HEK293T (cell line): ENCODE data around the gene POM121L2.

Experiments used
- ARNT ChIP-seq: fragments of 450-650 bp; IDR thresholded peaks from 2 replicates; pipeline ENCODE4 v1.6.1; 2017; ENCODE audit warnings: mild to moderate bottlenecking
- BHLHE40 ChIP-seq: fragments of 450-650 bp; IDR thresholded peaks from 2 replicates; pipeline ENCODE4 v1.6.1; 2016; ENCODE audit warnings: mild to moderate bottlenecking, moderate library complexity, borderline replicate concordance
- CTBP1 ChIP-seq: fragments of 450-650 bp; IDR thresholded peaks from 2 replicates; pipeline ENCODE4 v1.6.1; 2016; ENCODE audit warnings: borderline replicate concordance
- ELF4 ChIP-seq: fragments of 450-650 bp; IDR thresholded peaks from 2 replicates; pipeline ENCODE4 v1.6.1; 2017; ENCODE audit warnings: antibody characterized with exemption
- FOXA1 ChIP-seq: fragments of 450-650 bp; IDR thresholded peaks from 2 replicates; pipeline ENCODE4 v1.6.1; 2016; ENCODE audit warnings: mild to moderate bottlenecking
- FOXK2 ChIP-seq: fragments of 450-650 bp; IDR thresholded peaks from 2 replicates; pipeline ENCODE4 v1.6.1; 2016; ENCODE audit warnings: mild to moderate bottlenecking
- FOXM1 ChIP-seq: fragments of 450-650 bp; IDR thresholded peaks from 2 replicates; pipeline ENCODE4 v1.6.1; 2017; ENCODE audit warnings: mild to moderate bottlenecking, borderline replicate concordance
- HDGF ChIP-seq: fragments of 450-650 bp; IDR thresholded peaks from 2 replicates; pipeline ENCODE4 v1.6.1; 2017; ENCODE audit warnings: antibody characterized with exemption, borderline replicate concordance
- LEF1 ChIP-seq: fragments of 450-650 bp; IDR thresholded peaks from 2 replicates; pipeline ENCODE4 v1.6.1; 2017; ENCODE audit warnings: mild to moderate bottlenecking, borderline replicate concordance
- NFRKB ChIP-seq: fragments of 450-650 bp; IDR thresholded peaks from 2 replicates; pipeline ENCODE4 v1.6.1; 2016; ENCODE audit warnings: mild to moderate bottlenecking, moderate library complexity
- PKNOX1 ChIP-seq: fragments of 450-650 bp; IDR thresholded peaks from 2 replicates; pipeline ENCODE4 v1.6.1; 2016
- SP1 ChIP-seq: fragments of 450-650 bp; IDR thresholded peaks from 2 replicates; pipeline ENCODE4 v1.6.1; 2017
- SUZ12 ChIP-seq: fragments of 450-650 bp; IDR thresholded peaks from 2 replicates; pipeline ENCODE4 v1.6.1; 2016; ENCODE audit warnings: mild to moderate bottlenecking
- TARDBP ChIP-seq: fragments of 450-650 bp; IDR thresholded peaks from 2 replicates; pipeline ENCODE4 v1.6.1; 2016

GRCh38 chr6:27280064-27280539 lies 32.0 kb downstream of the POM121L2 start:
- TF ChIP-seq CTBP1 (no peak), SP1 (no peak), TARDBP (no peak), FOXK2 (no peak), FOXM1 (no peak; the same call in 1 of the 2 replicates), LEF1 (no peak; the same call in 1 of the 2 replicates), ARNT (peak; percentile 46; the same call in 1 of the 2 replicates), SUZ12 (no peak), NFRKB (no peak), PKNOX1 (no peak), BHLHE40 (no peak), ELF4 (no peak), FOXA1 (no peak), HDGF (no peak)
